Glutamatergic neuron (in vitro differentiated cells): ENCODE data around the gene DUOX2. TPM values are rescaled to one million over a fixed set of nuclear protein-coding genes. Genes with fewer than 3 reads are reported as not detected.

Source experiments
- DNase-seq: peaks from one replicate; pipeline ENCODE4 v3.0.0; 2022
- H3K27ac Mint-ChIP-seq: one replicate; pipeline ENCODE4 v1.8.0; 2020; ENCODE audit warnings: mild to moderate bottlenecking, mixed read lengths, inconsistent platforms; ENCODE audit not compliant: unreplicated experiment
- H3K27me3 Mint-ChIP-seq: one replicate; pipeline ENCODE4 v1.8.0; 2020; ENCODE audit warnings: mild to moderate bottlenecking, moderate library complexity, mixed read lengths, inconsistent platforms; ENCODE audit not compliant: unreplicated experiment
- H3K36me3 Mint-ChIP-seq: one replicate; pipeline ENCODE4 v1.8.0; 2020; ENCODE audit warnings: mild to moderate bottlenecking, mixed read lengths, inconsistent platforms; ENCODE audit not compliant: unreplicated experiment
- H3K4me1 Mint-ChIP-seq: one replicate; pipeline ENCODE4 v1.8.0; 2020; ENCODE audit warnings: mild to moderate bottlenecking, low read depth, mixed read lengths, inconsistent platforms; ENCODE audit not compliant: unreplicated experiment
- H3K4me3 Mint-ChIP-seq: one replicate; pipeline ENCODE4 v1.8.0; 2020; ENCODE audit warnings: mild to moderate bottlenecking, mixed read lengths, inconsistent platforms; ENCODE audit not compliant: unreplicated experiment
- H3K9me3 Mint-ChIP-seq: one replicate; pipeline ENCODE4 v1.8.0; 2020; ENCODE audit warnings: mild to moderate bottlenecking, moderate library complexity, mixed read lengths, inconsistent platforms; ENCODE audit not compliant: unreplicated experiment
- total RNA-seq: library from RNA; stranded (reverse); fragmentation: NEBNext Ultra II Directional; extraction: Animal tissue kit (Norgen Biotek cat#: 25700); gene quantifications from one replicate; pipeline ENCODE4 v1.2.1, GENCODE V29; 2021; ENCODE audit not compliant: unreplicated experiment
- TF ChIP-seq, protein P1 (sequence below): fragments of 200-600 bp; sonication (generic); IDR thresholded peaks from one replicate; pipeline ENCODE4 v1.5.0; 2021; ENCODE audit not compliant: partially characterized antibody, unreplicated experiment

The DUOX2 gene
- total RNA-seq, 1 donor from 2014 or later: not detected

DNA sequence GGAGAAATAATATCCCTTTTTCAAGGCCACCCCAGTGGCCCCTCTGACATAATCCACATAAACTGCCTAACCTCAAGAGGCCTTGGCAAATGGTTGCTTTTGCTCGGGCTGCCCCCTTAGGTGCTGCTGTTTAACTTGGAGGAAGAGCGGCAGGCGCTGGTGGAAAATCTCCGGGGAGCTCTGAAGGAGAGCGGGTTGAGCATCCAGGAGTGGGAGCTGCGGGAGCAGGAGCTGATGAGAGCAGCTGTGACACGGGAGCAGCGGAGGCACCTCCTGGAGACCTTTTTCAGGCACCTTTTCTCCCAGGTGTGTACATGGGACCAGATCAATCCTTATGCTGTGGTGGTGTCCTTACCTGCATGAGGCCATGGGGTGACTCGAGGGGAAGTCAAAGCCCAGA is 30.8 kb upstream of the DUOX2 start:
- Mint-ChIP-seq H3K27me3 (peaks cover 11% of the 10 kb centered on the region), H3K27ac (no peak overlapping the region), H3K36me3 (no peaks in the 10 kb centered on the region), H3K9me3 (no peaks in the 10 kb centered on the region), H3K4me3 (no peak overlapping the region), H3K4me1 (no peaks in the 10 kb centered on the region)
- TF ChIP-seq, protein P1, sequence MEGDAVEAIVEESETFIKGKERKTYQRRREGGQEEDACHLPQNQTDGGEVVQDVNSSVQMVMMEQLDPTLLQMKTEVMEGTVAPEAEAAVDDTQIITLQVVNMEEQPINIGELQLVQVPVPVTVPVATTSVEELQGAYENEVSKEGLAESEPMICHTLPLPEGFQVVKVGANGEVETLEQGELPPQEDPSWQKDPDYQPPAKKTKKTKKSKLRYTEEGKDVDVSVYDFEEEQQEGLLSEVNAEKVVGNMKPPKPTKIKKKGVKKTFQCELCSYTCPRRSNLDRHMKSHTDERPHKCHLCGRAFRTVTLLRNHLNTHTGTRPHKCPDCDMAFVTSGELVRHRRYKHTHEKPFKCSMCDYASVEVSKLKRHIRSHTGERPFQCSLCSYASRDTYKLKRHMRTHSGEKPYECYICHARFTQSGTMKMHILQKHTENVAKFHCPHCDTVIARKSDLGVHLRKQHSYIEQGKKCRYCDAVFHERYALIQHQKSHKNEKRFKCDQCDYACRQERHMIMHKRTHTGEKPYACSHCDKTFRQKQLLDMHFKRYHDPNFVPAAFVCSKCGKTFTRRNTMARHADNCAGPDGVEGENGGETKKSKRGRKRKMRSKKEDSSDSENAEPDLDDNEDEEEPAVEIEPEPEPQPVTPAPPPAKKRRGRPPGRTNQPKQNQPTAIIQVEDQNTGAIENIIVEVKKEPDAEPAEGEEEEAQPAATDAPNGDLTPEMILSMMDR: no peak
- DNase-seq: no peak

DNA sequence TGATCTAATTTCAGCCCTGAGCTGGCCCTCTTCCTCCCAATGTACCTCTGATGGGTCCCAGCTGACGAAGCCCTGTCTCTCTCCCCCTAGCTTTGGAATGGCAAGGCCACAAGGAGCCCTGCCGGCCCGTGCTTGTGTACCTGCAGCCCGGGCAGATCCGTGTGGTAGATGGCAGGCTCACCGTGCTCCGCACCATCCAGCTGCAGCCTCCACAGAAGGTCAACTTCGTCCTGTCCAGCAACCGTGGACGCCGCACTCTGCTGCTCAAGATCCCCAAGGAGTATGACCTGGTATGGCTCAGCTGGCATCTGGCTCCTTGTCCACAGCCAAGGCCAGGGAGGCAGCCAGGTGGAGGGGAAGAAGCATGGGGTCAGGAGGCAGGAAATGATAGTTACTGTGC is 30.0 kb upstream of the DUOX2 start:
- no peak overlapping the region for H3K27ac Mint-ChIP-seq
- H3K4me3 Mint-ChIP-seq: no peak overlapping the region
- H3K36me3 Mint-ChIP-seq: no peaks in the 10 kb centered on the region
- peaks cover 11% of the 10 kb centered on the region for H3K27me3 Mint-ChIP-seq
- H3K9me3 Mint-ChIP-seq: no peaks in the 10 kb centered on the region
- TF ChIP-seq, protein P1: no peak
- no peak for DNase-seq
- H3K4me1 Mint-ChIP-seq: no peaks in the 10 kb centered on the region

DNA sequence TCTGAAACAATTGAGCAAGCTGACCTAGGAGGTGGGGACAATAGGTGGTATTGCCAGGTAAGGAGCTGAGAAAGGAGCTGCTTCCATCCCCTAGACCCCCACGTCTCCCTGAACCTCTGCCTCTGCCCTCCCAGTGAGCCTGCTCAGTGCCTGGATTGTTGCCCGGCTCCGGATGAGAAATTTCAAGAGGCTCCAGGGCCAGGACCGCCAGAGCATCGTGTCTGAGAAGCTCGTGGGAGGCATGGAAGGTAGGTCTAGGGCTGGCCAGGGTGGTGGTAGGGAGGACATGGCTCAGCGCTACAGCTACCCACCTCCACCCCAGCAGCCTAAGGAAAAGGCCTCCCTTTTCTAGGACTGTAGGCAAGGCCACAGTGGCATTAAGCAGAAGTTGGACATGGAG is 29.1 kb upstream of the DUOX2 start:
- H3K4me1 Mint-ChIP-seq: no peaks in the 10 kb centered on the region
- H3K27me3 Mint-ChIP-seq: peaks cover 14% of the 10 kb centered on the region
- no peaks in the 10 kb centered on the region for H3K36me3 Mint-ChIP-seq
- no peak for DNase-seq
- H3K4me3 Mint-ChIP-seq: no peak overlapping the region
- no peak overlapping the region for H3K27ac Mint-ChIP-seq
- TF ChIP-seq, protein P1: no peak
- no peaks in the 10 kb centered on the region for H3K9me3 Mint-ChIP-seq

DNA sequence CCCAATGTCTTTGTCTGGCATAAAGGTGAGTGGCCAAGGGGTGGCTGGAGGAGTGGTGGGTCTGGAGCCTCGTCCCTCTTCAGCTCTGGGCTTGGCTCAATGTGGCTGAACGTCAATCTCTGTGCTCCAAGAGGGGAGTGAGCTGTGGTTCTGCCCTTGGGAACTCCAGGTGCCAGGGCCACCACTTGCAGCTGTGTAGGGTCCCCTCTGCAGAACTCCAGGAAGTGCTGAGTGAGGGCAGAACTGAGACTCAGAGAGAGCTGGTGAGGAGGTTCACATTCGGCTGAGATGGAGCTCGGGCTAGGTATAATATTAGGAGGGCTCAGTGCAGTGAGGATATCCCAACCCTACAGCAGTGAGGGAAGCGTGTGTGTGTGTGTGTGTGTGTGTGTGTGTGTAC is 27.4 kb upstream of the DUOX2 start:
- TF ChIP-seq, protein P1: no peak
- Mint-ChIP-seq H3K9me3 (no peaks in the 10 kb centered on the region), H3K27ac (no peak overlapping the region), H3K27me3 (peaks cover 16% of the 10 kb centered on the region), H3K4me1 (no peaks in the 10 kb centered on the region), H3K36me3 (no peaks in the 10 kb centered on the region), H3K4me3 (no peak overlapping the region)
- DNase-seq: no peak

DNA sequence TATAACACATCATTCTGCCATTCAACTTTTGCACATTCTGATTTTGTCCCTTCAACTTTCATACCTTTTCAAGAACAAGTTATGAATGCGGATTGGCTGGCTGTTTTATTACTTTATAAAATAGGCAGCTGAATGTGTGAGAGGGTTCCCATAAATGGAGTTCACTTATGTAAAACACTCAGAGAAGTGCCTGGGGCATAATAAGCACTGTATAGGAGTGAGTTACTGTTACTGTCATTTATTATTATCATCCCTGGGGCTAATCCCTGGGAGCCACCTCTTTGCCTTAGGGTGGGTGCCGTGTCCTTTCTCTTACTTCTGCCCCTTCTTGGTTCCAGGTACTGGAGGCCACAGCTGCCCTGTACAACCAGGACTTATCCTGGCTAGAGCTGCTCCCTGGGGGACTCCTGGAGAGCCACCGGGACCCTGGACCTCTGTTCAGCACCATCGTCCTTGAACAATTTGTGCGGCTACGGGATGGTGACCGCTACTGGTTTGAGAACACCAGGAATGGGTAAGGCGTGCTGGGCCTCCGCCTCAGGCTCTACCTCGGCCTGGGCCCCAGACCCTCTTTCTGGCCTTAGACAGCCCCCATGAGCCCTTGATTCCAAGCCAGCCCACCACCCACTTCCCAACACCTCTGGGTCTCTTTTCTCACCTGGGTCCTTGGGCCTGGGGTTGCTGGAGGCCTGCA is 26.7 kb upstream of the DUOX2 start:
- TF ChIP-seq, protein P1: no peak
- Mint-ChIP-seq H3K9me3 (no peaks in the 10 kb centered on the region), H3K36me3 (no peaks in the 10 kb centered on the region), H3K27me3 (peaks cover 16% of the 10 kb centered on the region), H3K4me1 (no peaks in the 10 kb centered on the region), H3K4me3 (no peak overlapping the region), H3K27ac (no peak overlapping the region)
- no peak for DNase-seq
